Gastrocnemius medialis (tissue), 4 donors: ENCODE results near the gene EFNA5. TPM values are rescaled to one million over a fixed set of nuclear protein-coding genes. Genes with fewer than 3 reads are reported as not detected.

Experiments
- ATAC-seq, 2 donors: fragments of 150-250 bp; one replicate each; pipeline ENCODE4 v1.9.1; 2016
- DNase-seq, 2 donors: peaks; one replicate each; pipeline ENCODE4 v3.0.0-alpha.2; 2019
- H3K27ac ChIP-seq, 4 donors: fragments of 200-600 bp; sonication (generic); 1 replicate in 1 of 4; 2 replicates in 3 of 4; pipeline ENCODE4 v1.5.1; 2016 to 2018; ENCODE audit warnings: mild to moderate bottlenecking in 2 of 4, moderate library complexity in 1 of 4
- H3K27me3 ChIP-seq, 3 donors: fragments of 200-600 bp; sonication (generic) in 2 of 3; 1 replicate in 1 of 3; 2 replicates in 2 of 3; pipeline versions ENCODE4 v1.5.1 to v1.6.0; 2016 to 2019; ENCODE audit warnings: mild to moderate bottlenecking in 1 of 3, moderate library complexity in 1 of 3
- H3K36me3 ChIP-seq, 2 donors: fragments of 200-600 bp; sonication (generic) in 1 of 2; one replicate each; pipeline ENCODE4 v1.5.1; 2017 to 2018
- H3K4me1 ChIP-seq, 2 donors: fragments of 200-600 bp; sonication (generic) in 1 of 2; one replicate each; pipeline ENCODE4 v1.5.1; 2016 to 2017; ENCODE audit warnings: mild to moderate bottlenecking in 2 of 2
- H3K4me3 ChIP-seq, 4 donors: fragments of 200-600 bp; sonication (generic) in 3 of 4; 1 replicate in 1 of 4; 2 replicates in 3 of 4; pipeline ENCODE4 v1.5.1; 2016 to 2019; ENCODE audit warnings: mild to moderate bottlenecking in 2 of 4
- H3K9me3 ChIP-seq, 3 donors: fragments of 200-600 bp; sonication (generic) in 2 of 3; 1 replicate in 1 of 3; 2 replicates in 2 of 3; pipeline ENCODE4 v1.5.1; 2016 to 2019
- POLR2A ChIP-seq, 2 donors: fragments of 450-650 bp; IDR thresholded peaks; one replicate each; pipeline ENCODE4 v1.6.1; 2017; ENCODE audit warnings: antibody characterized with exemption in 2 of 2, mild to moderate bottlenecking in 2 of 2, moderate library complexity in 2 of 2
- in situ Hi-C, 4 donors: fragments of 200-750 bp; cut with MboI; loops; one replicate each; pipeline versions ENCODE4 v1.15.0 to v1.8.0; 2017; ENCODE audit warnings: low sequenced_read_pairs in 4 of 4
- intact Hi-C: fragments of 100-400 bp; cut with DNase I; formaldehyde crosslinking; loops from one replicate; pipeline ENCODE4 v1.15.1; 2023; ENCODE audit warnings: low total_unique reads
- total RNA-seq, 4 donors: library from RNA; depleted of rRNA; stranded (reverse); fragments of >200 nt; gene quantifications; one replicate each; pipeline versions ENCODE4 v1.1.0 to v1.2.3, GENCODE V29; 2016
- TF ChIP-seq, protein P1 (sequence below), 5 experiments: fragments of 450-650 bp in 3 of 5; fragments of 200-600 bp in 2 of 5; sonication (generic) in 2 of 5; IDR thresholded peaks in 4 of 5; conservative IDR thresholded peaks in 1 of 5; 1 replicate in 4 of 5; 2 replicates in 1 of 5; pipeline ENCODE4 v1.5.1; 2016 to 2019; ENCODE audit warnings: antibody characterized with exemption in 5 of 5, mild to moderate bottlenecking in 3 of 5, moderate library complexity in 3 of 5

Gene EFNA5
- total RNA-seq, 4 donors from 2014 or later = 0.15 to 0.62 (median 0.20) TPM; not detected in 1

DNA sequence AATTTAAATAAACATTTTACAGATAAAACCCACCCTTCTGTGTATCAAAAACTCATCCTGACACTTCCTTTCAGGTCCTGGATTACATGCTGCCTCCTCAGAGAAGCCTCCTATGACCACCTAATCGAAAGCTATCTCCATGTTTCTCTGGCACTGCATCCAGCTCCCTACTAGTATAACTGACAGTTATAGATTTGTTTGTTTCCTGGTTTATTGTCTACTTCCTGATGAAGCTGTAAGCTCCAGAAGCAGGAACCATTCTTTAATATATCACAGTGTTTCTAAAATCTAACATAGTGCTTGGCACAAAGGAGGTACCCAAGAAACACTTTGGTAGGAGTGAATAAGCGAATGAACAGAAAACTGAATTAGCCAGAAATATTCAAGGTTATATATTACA is 270.4 kb downstream of the EFNA5 start:
- ATAC-seq (no peak), DNase-seq (no peak)
- no peak for TF ChIP-seq POLR2A (IDR thresholded peaks at IDR 0.05)
- TF ChIP-seq, protein P1, sequence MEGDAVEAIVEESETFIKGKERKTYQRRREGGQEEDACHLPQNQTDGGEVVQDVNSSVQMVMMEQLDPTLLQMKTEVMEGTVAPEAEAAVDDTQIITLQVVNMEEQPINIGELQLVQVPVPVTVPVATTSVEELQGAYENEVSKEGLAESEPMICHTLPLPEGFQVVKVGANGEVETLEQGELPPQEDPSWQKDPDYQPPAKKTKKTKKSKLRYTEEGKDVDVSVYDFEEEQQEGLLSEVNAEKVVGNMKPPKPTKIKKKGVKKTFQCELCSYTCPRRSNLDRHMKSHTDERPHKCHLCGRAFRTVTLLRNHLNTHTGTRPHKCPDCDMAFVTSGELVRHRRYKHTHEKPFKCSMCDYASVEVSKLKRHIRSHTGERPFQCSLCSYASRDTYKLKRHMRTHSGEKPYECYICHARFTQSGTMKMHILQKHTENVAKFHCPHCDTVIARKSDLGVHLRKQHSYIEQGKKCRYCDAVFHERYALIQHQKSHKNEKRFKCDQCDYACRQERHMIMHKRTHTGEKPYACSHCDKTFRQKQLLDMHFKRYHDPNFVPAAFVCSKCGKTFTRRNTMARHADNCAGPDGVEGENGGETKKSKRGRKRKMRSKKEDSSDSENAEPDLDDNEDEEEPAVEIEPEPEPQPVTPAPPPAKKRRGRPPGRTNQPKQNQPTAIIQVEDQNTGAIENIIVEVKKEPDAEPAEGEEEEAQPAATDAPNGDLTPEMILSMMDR (IDR thresholded peaks at IDR 0.05 in 4 of 5, conservative IDR thresholded peaks at IDR 0.05 in 1 of 5) = no peak
- Histone ChIP-seq H3K27ac (no peak overlapping the region), H3K9me3 (no peaks in the 10 kb centered on the region), H3K27me3 (no peaks in the 10 kb centered on the region), H3K4me3 (no peak overlapping the region), H3K4me1 (peaks cover 0 to 7% of the 10 kb centered on the region in 2 donors), H3K36me3 (no peaks in the 10 kb centered on the region)
- in situ Hi-C loops = no loop called here
- intact Hi-C loops = no loop called here

DNA sequence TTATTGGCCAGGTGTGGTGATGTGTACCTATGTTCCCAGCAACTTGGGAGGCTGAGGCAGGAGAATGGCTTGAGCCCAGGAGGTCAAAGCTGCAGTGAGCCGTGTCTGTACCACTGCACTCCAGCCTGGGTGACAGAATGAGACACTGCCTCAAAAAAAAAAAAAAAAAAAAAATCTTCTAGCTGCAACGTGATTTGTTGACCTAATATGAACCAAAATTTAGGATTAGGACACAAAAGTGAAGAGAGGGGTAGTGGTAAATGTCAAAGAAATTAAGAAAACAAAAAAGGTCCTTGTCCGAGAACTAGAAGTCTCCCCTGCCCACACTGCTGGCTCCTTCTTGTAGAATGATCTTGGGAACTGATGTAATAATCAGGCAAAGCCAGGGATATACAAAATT is 272.0 kb downstream of the EFNA5 start:
- intact Hi-C loops = no loop called here
- in situ Hi-C loops = no loop called here
- Histone ChIP-seq H3K27ac (no peak overlapping the region), H3K4me1 (peaks cover 0 to 7% of the 10 kb centered on the region in 2 donors), H3K27me3 (no peaks in the 10 kb centered on the region), H3K9me3 (no peaks in the 10 kb centered on the region), H3K36me3 (no peaks in the 10 kb centered on the region), H3K4me3 (no peak overlapping the region)
- DNase-seq = no peak
- no peak for TF ChIP-seq POLR2A (IDR thresholded peaks at IDR 0.05)
- ATAC-seq = no peak

DNA sequence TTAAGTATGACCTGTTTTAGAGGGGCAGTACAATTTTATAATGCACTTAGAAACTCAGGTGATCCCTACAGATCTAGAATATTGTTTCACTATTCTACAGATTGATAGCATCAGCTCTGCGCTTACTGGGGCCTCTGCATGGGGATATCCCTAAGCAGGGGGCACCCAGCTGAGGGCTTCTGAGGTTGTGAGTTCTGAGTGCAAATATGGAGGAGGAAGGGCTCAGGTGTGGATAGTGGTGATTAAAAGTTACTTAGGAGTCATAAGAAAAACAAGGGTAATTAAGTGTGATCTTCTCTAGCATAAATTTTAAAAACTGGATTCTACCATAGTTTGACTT is 274.4 kb downstream of the EFNA5 start:
- H3K27ac ChIP-seq = no peak overlapping the region
- intact Hi-C loops = no loop called here
- TF ChIP-seq, protein P1 (IDR thresholded peaks at IDR 0.05 in 4 of 5, conservative IDR thresholded peaks at IDR 0.05 in 1 of 5) = no peak
- TF ChIP-seq POLR2A (IDR thresholded peaks at IDR 0.05) = no peak
- no peak overlapping the region for H3K4me3 ChIP-seq
- DNase-seq (no peak), ATAC-seq (no peak)
- no peaks in the 10 kb centered on the region for H3K36me3 ChIP-seq
- H3K4me1 ChIP-seq = no peaks in the 10 kb centered on the region
- in situ Hi-C loops = no loop called here
- no peaks in the 10 kb centered on the region for H3K9me3 ChIP-seq
- H3K27me3 ChIP-seq = no peaks in the 10 kb centered on the region

DNA sequence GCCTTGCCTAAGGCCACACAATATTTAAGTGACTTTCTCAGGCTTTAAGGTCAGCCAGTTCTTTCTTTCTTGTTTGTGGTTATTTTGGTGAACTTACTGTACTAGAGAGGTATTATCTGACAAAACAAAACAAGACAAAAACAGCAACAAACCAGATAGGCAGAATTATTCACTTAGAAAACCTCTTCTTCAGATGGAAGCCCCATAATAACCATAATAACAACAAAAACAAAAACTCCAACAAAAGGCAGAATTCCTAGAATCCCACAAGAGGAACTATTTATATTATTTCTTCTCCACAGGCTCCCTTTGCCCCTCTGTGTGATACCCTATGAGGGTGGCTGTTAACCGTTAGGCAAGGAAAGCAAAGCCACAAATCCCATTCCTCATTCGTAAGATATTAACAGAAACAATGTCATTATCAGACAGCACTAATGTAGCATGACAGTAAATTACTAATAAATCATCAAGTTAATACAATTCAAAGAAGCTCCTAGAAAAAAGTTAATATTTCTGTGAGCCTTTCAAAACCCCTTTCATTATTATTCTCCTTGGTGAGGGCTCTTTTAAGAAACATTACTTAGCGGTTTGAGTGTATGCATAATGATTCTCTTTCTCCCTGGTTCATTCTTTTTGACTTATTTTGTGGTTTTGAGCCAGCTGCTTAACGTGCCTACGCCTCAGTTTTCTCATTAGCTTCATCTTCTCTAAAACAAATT is 274.9 kb downstream of the EFNA5 start:
- Histone ChIP-seq H3K36me3 (no peaks in the 10 kb centered on the region), H3K9me3 (no peaks in the 10 kb centered on the region), H3K4me1 (no peaks in the 10 kb centered on the region), H3K27me3 (no peaks in the 10 kb centered on the region), H3K27ac (no peak overlapping the region), H3K4me3 (no peak overlapping the region)
- TF ChIP-seq, protein P1 (IDR thresholded peaks at IDR 0.05 in 4 of 5, conservative IDR thresholded peaks at IDR 0.05 in 1 of 5) = no peak
- no peak for TF ChIP-seq POLR2A (IDR thresholded peaks at IDR 0.05)
- no peak for ATAC-seq
- intact Hi-C loops = no loop called here
- in situ Hi-C loops = no loop called here
- no peak for DNase-seq

DNA sequence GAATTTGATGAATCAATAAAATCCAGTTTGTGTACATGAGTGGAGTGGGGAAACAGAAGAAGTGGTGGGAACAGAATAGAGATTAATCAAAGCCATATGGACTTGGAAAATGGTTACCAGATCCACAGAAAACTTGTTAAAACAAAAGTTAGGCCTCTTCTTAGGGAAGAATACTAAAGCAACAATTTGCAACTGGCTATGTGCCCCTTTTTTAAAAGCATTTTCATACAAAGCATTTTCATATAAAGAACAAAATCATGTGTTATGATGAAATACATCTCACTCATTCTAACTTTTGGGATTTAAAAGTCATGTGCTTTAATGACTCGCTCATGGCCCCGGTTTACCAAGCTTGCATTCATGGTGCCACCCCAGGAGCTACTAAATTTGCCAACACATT is 276.9 kb downstream of the EFNA5 start:
- Histone ChIP-seq H3K4me1 (peaks cover 5 to 7% of the 10 kb centered on the region in 2 donors), H3K4me3 (no peak overlapping the region), H3K36me3 (no peaks in the 10 kb centered on the region), H3K27me3 (no peaks in the 10 kb centered on the region), H3K27ac (no peak overlapping the region), H3K9me3 (no peaks in the 10 kb centered on the region)
- in situ Hi-C loops = no loop called here
- TF ChIP-seq, protein P1 (IDR thresholded peaks at IDR 0.05 in 4 of 5, conservative IDR thresholded peaks at IDR 0.05 in 1 of 5) = no peak
- TF ChIP-seq POLR2A (IDR thresholded peaks at IDR 0.05) = no peak
- DNase-seq (no peak), ATAC-seq (no peak)
- intact Hi-C loops = no loop called here
